HEK293 (cell line): ENCODE results near the gene MERTK.

Experiments
- CTCF ChIP-seq: fragments of 450-650 bp; formaldehyde crosslinking; IDR thresholded peaks from 2 replicates; pipeline ENCODE4 v1.5.1; 2016; ENCODE audit warnings: missing biosample characterization, missing genetic modification characterization
- GLIS2 ChIP-seq: fragments of 450-650 bp; formaldehyde crosslinking; IDR thresholded peaks from 2 replicates; pipeline ENCODE4 v1.5.1; 2016; ENCODE audit warnings: missing biosample characterization, missing genetic modification characterization
- ZFP41 ChIP-seq: fragments of 450-650 bp; formaldehyde crosslinking; IDR thresholded peaks from 2 replicates; pipeline ENCODE4 v1.5.1; 2016; ENCODE audit warnings: missing biosample characterization, missing genetic modification characterization, borderline replicate concordance
- ZNF146 ChIP-seq: fragments of 450-650 bp; formaldehyde crosslinking; IDR thresholded peaks from 2 replicates; pipeline ENCODE4 v1.5.1; 2016; ENCODE audit warnings: missing biosample characterization, missing genetic modification characterization
- ZNF311 ChIP-seq: fragments of 450-650 bp; formaldehyde crosslinking; IDR thresholded peaks from 2 replicates; pipeline ENCODE4 v1.5.1; 2017; ENCODE audit warnings: missing biosample characterization, missing genetic modification characterization, borderline replicate concordance
- ZNF335 ChIP-seq: fragments of 450-650 bp; formaldehyde crosslinking; conservative IDR thresholded peaks from 2 replicates; pipeline ENCODE4 v1.5.1; 2016; ENCODE audit warnings: missing biosample characterization, missing genetic modification characterization
- ZNF501 ChIP-seq: fragments of 450-650 bp; formaldehyde crosslinking; IDR thresholded peaks from 2 replicates; pipeline ENCODE4 v1.5.1; 2016; ENCODE audit warnings: missing biosample characterization, missing genetic modification characterization
- ZNF530 ChIP-seq: fragments of 450-650 bp; formaldehyde crosslinking; IDR thresholded peaks from 2 replicates; pipeline ENCODE4 v1.5.1; 2016; ENCODE audit warnings: low read depth, missing biosample characterization, missing genetic modification characterization
- ZSCAN16 ChIP-seq: fragments of 450-650 bp; formaldehyde crosslinking; IDR thresholded peaks from 2 replicates; pipeline ENCODE4 v1.5.1; 2016; ENCODE audit warnings: missing biosample characterization, missing genetic modification characterization
- TF ChIP-seq, protein P1 (sequence below): fragments of 450-650 bp; formaldehyde crosslinking; IDR thresholded peaks from 2 replicates; pipeline ENCODE4 v1.5.1; 2016; ENCODE audit warnings: missing biosample characterization, missing genetic modification characterization, low read depth
- TF ChIP-seq, protein P2 (sequence below): fragments of 450-650 bp; formaldehyde crosslinking; IDR thresholded peaks from 2 replicates; pipeline ENCODE4 v1.5.1; 2016; ENCODE audit warnings: missing biosample characterization, missing genetic modification characterization
- TF ChIP-seq, protein P3 (sequence below): fragments of 450-650 bp; formaldehyde crosslinking; IDR thresholded peaks from 2 replicates; pipeline ENCODE4 v1.5.1; 2016; ENCODE audit warnings: missing biosample characterization, missing genetic modification characterization

GRCh38 chr2:111990856-111991255 is 92.4 kb downstream of the MERTK start:
- TF ChIP-seq CTCF (tag by site-specific recombination) (no peak), ZNF530 (tag by site-specific recombination) (no peak), GLIS2 (no peak), ZNF311 (no peak), ZNF335 (no peak), ZFP41 (tag by site-specific recombination) (no peak), ZSCAN16 (no peak), ZNF146 (tag by site-specific recombination) (no peak), ZNF501 (tag by site-specific recombination) (no peak)
- TF ChIP-seq, protein P1, sequence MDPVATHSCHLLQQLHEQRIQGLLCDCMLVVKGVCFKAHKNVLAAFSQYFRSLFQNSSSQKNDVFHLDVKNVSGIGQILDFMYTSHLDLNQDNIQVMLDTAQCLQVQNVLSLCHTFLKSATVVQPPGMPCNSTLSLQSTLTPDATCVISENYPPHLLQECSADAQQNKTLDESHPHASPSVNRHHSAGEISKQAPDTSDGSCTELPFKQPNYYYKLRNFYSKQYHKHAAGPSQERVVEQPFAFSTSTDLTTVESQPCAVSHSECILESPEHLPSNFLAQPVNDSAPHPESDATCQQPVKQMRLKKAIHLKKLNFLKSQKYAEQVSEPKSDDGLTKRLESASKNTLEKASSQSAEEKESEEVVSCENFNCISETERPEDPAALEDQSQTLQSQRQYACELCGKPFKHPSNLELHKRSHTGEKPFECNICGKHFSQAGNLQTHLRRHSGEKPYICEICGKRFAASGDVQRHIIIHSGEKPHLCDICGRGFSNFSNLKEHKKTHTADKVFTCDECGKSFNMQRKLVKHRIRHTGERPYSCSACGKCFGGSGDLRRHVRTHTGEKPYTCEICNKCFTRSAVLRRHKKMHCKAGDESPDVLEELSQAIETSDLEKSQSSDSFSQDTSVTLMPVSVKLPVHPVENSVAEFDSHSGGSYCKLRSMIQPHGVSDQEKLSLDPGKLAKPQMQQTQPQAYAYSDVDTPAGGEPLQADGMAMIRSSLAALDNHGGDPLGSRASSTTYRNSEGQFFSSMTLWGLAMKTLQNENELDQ (tag by site-specific recombination) = no peak
- TF ChIP-seq, protein P2, sequence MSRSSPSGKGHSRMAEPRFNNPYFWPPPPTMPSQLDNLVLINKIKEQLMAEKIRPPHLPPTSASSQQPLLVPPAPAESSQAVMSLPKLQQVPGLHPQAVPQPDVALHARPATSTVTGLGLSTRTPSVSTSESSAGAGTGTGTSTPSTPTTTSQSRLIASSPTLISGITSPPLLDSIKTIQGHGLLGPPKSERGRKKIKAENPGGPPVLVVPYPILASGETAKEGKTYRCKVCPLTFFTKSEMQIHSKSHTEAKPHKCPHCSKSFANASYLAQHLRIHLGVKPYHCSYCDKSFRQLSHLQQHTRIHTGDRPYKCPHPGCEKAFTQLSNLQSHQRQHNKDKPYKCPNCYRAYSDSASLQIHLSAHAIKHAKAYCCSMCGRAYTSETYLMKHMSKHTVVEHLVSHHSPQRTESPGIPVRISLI = no peak
- TF ChIP-seq, protein P3, sequence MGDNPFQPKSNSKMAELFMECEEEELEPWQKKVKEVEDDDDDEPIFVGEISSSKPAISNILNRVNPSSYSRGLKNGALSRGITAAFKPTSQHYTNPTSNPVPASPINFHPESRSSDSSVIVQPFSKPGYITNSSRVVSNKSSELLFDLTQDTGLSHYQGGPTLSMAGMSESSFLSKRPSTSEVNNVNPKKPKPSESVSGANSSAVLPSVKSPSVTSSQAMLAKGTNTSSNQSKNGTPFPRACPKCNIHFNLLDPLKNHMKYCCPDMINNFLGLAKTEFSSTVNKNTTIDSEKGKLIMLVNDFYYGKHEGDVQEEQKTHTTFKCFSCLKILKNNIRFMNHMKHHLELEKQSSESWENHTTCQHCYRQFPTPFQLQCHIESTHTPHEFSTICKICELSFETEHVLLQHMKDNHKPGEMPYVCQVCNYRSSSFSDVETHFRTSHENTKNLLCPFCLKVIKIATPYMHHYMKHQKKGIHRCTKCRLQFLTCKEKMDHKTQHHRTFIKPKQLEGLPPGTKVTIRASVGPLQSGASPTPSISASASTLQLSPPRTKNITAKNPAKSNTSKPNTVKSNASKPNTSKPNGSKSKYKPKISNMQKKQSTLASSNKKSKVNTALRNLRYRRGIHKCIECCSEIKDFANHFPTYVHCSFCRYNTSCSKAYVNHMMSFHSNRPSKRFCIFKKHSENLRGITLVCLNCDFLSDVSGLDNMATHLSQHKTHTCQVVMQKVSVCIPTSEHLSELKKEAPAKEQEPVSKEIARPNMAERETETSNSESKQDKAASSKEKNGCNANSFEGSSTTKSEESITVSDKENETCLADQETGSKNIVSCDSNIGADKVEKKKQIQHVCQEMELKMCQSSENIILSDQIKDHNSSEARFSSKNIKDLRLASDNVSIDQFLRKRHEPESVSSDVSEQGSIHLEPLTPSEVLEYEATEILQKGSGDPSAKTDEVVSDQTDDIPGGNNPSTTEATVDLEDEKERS = no peak
